BJ (cell line): Measurements from ENCODE around the gene MSL2. TPM values are rescaled to one million over a fixed set of nuclear protein-coding genes. Genes with fewer than 3 reads are reported as not detected.

ENCODE experiments used
- CTCF ChIA-PET: fragments of 350-600 bp; formaldehyde crosslinking; extraction: SDS; loops from one replicate; lab custom pipeline; 2021; ENCODE audit warnings: antibody characterized with exemption, inconsistent platforms; lab: Yijun Ruan, JAX
- POLR2A ChIA-PET: fragments of 300-600 bp; sonication (Branson Sonifier 250); formaldehyde crosslinking; extraction: SDS; loops from one replicate; lab custom pipeline; 2021; ENCODE audit warnings: antibody characterized with exemption; lab: Charles Lee
- DNase-seq: peaks from one replicate; pipeline ENCODE4 v3.0.0-alpha.2; 2011; ENCODE audit warnings: low read depth
- H3K27me3 ChIP-seq: 2 replicates; pipeline ENCODE4 v1.6.0; 2011; ENCODE audit warnings: low read length; ENCODE audit not compliant: control insufficient read depth, insufficient read depth
- H3K36me3 ChIP-seq: 2 replicates; pipeline ENCODE4 v1.5.1; 2011; ENCODE audit warnings: low read length; ENCODE audit not compliant: control insufficient read depth, insufficient read depth
- H3K4me3 ChIP-seq: 2 replicates; pipeline ENCODE4 v1.5.1; 2011; ENCODE audit warnings: low read depth, mild to moderate bottlenecking, control low read depth, low read length
- CTCF ChIP-seq: IDR thresholded peaks from 2 replicates; pipeline ENCODE4 v1.5.1; 2011; ENCODE audit warnings: low read depth, mild to moderate bottlenecking, control low read depth, inconsistent platforms, low read length, moderate library complexity; ENCODE audit not compliant: insufficient read depth
- polyA plus RNA-seq: library from polyadenylated mRNA; depleted of rRNA; stranded (reverse); fragments of >200 nt; gene quantifications from 2 replicates; pipeline ENCODE4 v1.2.3, GENCODE V29; 2011; rRNA removed

The MSL2 gene
- polyA plus RNA-seq, 1 experiment: 2.7 TPM

- Histone ChIP-seq H3K36me3 (0 out of 2 replicates have a peak, but pooled peaks cover 5% of the 10 kb centered on the region), H3K4me3 (no peak overlapping the region), H3K27me3 (no peaks in the 10 kb centered on the region)
- DNase-seq: no peak
- CTCF ChIA-PET: no interaction called here
- no peak for TF ChIP-seq CTCF
- POLR2A ChIA-PET: no interaction called here
These were observed 81.7 kb downstream of the MSL2 start for GRCh38 chr3:136114421-136114820.

DNA sequence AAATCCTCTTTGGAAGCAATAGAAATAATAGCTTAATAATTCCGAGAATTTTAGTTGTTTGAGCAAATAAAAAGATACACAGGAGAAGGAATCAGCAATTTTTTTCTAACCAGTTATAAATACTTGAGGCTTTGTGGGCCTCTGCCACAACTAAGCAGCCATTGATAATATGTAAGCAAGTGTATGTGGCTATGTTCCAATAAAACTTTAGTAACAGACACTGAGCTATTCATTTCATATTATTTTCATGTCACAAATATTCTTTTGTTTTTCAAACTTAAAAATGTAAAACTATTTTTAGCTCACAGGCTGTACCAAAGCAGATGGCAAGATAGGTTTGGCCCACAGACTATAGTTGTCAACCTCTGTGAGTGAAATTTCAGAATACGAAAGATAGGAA lies 85.7 kb downstream of the MSL2 start:
- 0 out of 2 replicates have a peak, but pooled peaks cover 5% of the 10 kb centered on the region for H3K36me3 ChIP-seq
- H3K27me3 ChIP-seq: no peaks in the 10 kb centered on the region
- ChIA-PET POLR2A (interaction anchor here (0.7 kb wide), 1 partner anchor 240 kb away, joined by 4 read pairs; no protein-coding TSS in a partner anchor), CTCF (interaction anchor here (0.7 kb wide), 2 partner anchors 132 to 919 kb away, joined by 3 to 4 read pairs; no protein-coding TSS in a partner anchor)
- no peak for DNase-seq
- no peak for TF ChIP-seq CTCF
- H3K4me3 ChIP-seq: no peak overlapping the region

- CTCF ChIA-PET: interaction anchor here (0.7 kb wide), 1 partner anchor 12 kb away, joined by 3 read pairs; no protein-coding TSS in a partner anchor
- Histone ChIP-seq H3K36me3 (0 out of 2 replicates have a peak, but pooled peaks cover 5% of the 10 kb centered on the region), H3K4me3 (no peak overlapping the region), H3K27me3 (no peaks in the 10 kb centered on the region)
- POLR2A ChIA-PET: no interaction called here
- no peak for DNase-seq
- TF ChIP-seq CTCF: no peak
These were observed 86.6 kb downstream of the MSL2 start for GRCh38 chr3:136109499-136109898.

DNA sequence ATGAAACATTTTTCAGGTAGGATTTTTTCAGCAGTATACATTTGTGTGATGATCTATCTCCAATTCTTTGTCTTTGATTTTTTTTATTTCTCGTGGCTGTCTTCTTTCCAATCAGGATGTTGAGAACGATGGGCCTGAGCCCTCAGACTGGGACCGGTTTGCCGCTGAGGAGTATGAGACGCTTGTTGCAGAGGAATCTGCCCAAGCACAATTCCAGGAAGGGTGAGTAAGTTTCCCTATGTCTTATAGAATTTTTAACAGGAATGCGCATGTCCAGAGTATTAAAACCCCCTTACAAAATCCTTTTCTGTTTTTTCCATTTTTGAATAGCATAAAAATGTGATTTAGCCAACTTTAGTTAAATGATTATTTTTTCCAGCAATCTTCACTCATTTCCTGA lies 90.0 kb downstream of the MSL2 start:
- no peak for TF ChIP-seq CTCF
- peaks cover 1% of the 10 kb centered on the region; the same call in 1 of the 2 replicates for H3K36me3 ChIP-seq
- no peaks in the 10 kb centered on the region for H3K27me3 ChIP-seq
- no peak overlapping the region for H3K4me3 ChIP-seq
- DNase-seq: no peak
- POLR2A ChIA-PET: no interaction called here
- CTCF ChIA-PET: no interaction called here

GRCh38 chr3:136105044-136105443 lies 91.1 kb downstream of the MSL2 start:
- Histone ChIP-seq H3K36me3 (peaks cover 1% of the 10 kb centered on the region; the same call in 1 of the 2 replicates), H3K27me3 (no peaks in the 10 kb centered on the region), H3K4me3 (no peak overlapping the region)
- ChIA-PET CTCF (no interaction called here), POLR2A (no interaction called here)
- no peak for DNase-seq
- no peak for TF ChIP-seq CTCF

Other genes with a start within 250 kb of the MSL2 start
- gene PPP2R3A, start 230.6 kb downstream of the MSL2 start, polyA plus RNA-seq: 7.4 and 13.5 TPM in 2 replicates
- 51.0 and 65.0 TPM in 2 replicates for gene PCCB, start 54.0 kb upstream of the MSL2 start, polyA plus RNA-seq